GM12865 (cell line): ENCODE results near the gene GRHL3.

Experiments used
- DNase-seq: peaks from one replicate; pipeline ENCODE4 v3.0.0; 2010; ENCODE audit warnings: low read depth
- H3K4me3 ChIP-seq: 2 replicates; pipeline ENCODE4 v1.5.1; 2011; ENCODE audit warnings: mild to moderate bottlenecking, low read depth, low read length, control low read depth
- CTCF ChIP-seq: IDR thresholded peaks from 2 replicates; pipeline ENCODE4 v1.5.1; 2011; ENCODE audit warnings: low read length, control low read depth, low read depth, inconsistent platforms; ENCODE audit not compliant: insufficient read depth; ENCODE audit errors: missing control alignments

The GRHL3 gene

GRCh38 chr1:24317081-24317480, 2.1 kb upstream of the GRHL3 start:
- H3K4me3 ChIP-seq, result no peak overlapping the region
- TF ChIP-seq CTCF, result no peak
- DNase-seq, result no peak

- H3K4me3 ChIP-seq, result no peak overlapping the region
- no peak for TF ChIP-seq CTCF
- DNase-seq, result no peak
Observed at GRCh38 chr1:24317956-24318614, 1.1 kb upstream of the GRHL3 start.

GRCh38 chr1:24318615-24319311, 394 bp upstream of the GRHL3 start:
- H3K4me3 ChIP-seq, result no peak overlapping the region
- no peak for TF ChIP-seq CTCF
- DNase-seq, result no peak

GRCh38 chr1:24319962-24320361, 805 bp downstream of the GRHL3 start:
- DNase-seq, result no peak
- no peak for TF ChIP-seq CTCF
- H3K4me3 ChIP-seq, result no peak overlapping the region

GRCh38 chr1:24321126-24321525, 2.0 kb downstream of the GRHL3 start:
- H3K4me3 ChIP-seq, result peak overlapping the region; percentile 59
- no peak for TF ChIP-seq CTCF
- no peak for DNase-seq

GRCh38 chr1:24321697-24322469, 2.7 kb downstream of the GRHL3 start:
- TF ChIP-seq CTCF, result no peak
- peak; percentile 86 for DNase-seq
- H3K4me3 ChIP-seq, result peak overlapping the region; percentile 59
